ENCODE results near the gene MMRN1.

MMRN1 gene

DNA sequence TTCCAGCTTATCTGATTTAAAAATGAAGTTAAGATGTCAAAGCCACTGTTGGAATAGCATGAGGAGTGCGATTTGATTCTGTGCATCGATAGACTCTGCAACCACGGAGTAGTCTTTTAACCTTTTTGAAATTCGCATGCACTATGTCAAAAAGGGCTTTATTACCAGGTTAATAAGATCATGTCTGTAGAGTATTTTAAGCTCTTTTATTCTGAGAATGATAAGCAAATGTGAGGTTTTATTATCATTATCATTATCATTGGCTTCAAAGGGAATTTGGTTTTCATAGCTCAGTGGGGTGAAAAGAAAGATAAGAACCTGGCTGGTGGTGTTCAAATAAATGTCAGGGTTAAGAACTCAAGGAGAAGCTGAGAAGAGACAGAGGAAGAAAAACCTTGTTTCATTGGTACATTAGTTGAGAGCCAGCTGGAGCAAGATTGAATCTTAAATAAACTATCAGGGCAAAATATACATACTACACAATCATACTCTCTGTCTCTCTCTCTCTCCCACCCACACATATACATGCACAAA lies 102.6 kb downstream of the MMRN1 start:
- DNase-seq, result no peak

DNA sequence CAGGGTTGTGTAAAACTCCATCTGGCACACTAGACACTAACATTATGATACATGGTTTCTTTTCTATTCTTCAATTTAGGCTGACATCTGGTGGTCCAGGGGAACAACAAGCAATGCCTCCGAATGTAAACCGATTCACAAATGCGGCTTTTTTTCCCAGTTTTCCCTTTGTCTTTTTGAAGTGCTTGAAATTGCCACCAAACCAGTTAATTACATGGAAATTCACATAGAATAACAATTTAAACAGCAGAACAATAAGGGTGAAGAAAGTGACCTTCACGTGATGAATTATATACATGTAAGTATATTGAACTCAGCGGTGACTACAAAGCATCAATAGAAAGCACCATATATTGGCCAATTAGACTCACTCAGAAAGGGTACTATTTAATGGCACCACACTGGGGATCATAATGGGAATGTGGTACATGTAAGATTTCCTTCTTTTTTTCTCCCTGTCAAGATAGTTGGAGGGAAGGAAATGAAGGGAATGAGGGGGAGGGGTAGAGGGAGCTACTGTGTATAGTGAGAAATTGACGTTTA lies 103.9 kb downstream of the MMRN1 start:
- DNase-seq, result no peak

DNA sequence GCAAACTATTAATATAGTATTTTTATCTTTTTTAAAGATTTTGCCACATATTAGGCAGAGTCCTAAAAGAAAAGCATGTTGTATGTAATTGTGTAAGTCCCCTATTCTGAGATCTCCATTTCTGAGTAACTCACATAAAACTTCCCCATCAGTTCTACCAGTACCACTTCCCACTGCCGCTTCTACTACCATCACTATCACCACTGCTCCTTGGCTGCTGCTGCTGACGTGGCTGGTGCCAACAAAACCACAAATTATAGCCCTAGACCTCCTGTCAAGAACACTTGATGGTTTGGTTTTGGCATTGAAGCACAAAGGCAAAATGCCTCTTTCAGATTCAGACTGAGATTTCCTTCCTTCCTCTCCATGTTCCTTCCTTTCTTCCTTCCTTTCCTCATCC lies 106.4 kb downstream of the MMRN1 start:
- DNase-seq, result no peak

DNA sequence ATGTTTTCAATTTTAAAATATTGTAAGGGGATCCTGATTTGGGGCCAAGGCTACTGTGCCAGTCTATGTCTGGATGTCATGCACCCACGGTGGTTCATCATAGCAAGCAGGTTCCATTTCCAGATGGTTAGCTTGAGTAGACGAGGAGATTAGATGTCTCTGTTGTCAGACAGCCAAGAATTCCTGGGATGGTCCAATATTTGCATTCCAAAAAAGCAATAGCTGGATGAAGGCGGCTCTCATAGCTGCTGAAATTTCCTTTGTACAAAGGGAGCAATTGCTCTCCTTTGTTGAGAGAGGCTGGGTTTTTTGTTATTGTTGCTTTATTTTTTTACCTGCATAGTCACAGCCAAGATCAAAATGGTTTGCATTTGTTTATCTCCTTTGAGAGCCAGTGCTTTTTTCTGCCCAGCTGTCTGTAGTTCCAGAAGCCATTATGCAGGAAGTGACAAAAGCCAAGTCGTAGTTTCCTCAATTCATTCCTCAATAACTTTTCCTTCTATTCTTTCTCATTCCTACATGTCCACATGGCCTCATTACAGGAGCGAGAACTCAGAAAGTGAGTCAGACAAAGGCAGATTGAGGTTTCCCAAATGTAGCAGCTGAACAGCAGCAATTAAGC lies 107.9 kb downstream of the MMRN1 start:
- DNase-seq, result no peak
